HCT116 (cell line): ENCODE data around the gene MAEA. TPM values are rescaled to one million over a fixed set of nuclear protein-coding genes. Genes with fewer than 3 reads are reported as not detected.

ENCODE experiments used
- ATAC-seq: fragments of 200-7000 bp; cut with Tn5 transposase; 2 replicates; pipeline ENCODE4 v1.9.1; 2020; ENCODE audit warnings: mild to moderate bottlenecking, moderate library complexity
- BruUV-seq: library from RNA; stranded (reverse); fragments of 400-500 nt; replicated peaks from 2 replicates; lab custom pipeline; 2021; lab: Mats Ljungman, UMichigan
- CTCF ChIA-PET: fragments of 300-600 bp; sonication (Branson Sonifier 250); formaldehyde crosslinking; loops from one replicate; lab custom pipeline; 2021; ENCODE audit warnings: antibody characterized with exemption; lab: Charles Lee
- POLR2A ChIA-PET: fragments of 300-600, 350-600 bp; sonication (Branson Sonifier 250); formaldehyde crosslinking; loops from one replicate; lab custom pipeline; 2021; ENCODE audit warnings: antibody characterized with exemption; lab: Charles Lee
- RAD21 ChIA-PET, 2 experiments: fragments of 300-600 bp; sonication (Branson Sonifier 250); formaldehyde crosslinking; loops; one replicate each; lab custom pipeline; 2023; ENCODE audit warnings: low total read pairs in 2 of 2; ENCODE audit not compliant: uncharacterized antibody in 2 of 2, unreplicated experiment in 2 of 2, low non-redundant PET in 1 of 2; lab: Charles Lee
- DNase-seq: peaks from one replicate; pipeline ENCODE4 v3.0.0-alpha.2; 2010; ENCODE audit warnings: low read depth, low spot score
- H2AFZ ChIP-seq: fragments of 200-600 bp; shearing (Covaris generic), sonication (generic); 2 replicates; pipeline ENCODE4 v1.6.1; 2017; ENCODE audit warnings: low read depth, mixed run types, mixed read lengths, antibody characterized with exemption, low read length; ENCODE audit not compliant: poor library complexity, severe bottlenecking
- H3K27ac ChIP-seq: 2 replicates; pipeline ENCODE4 v1.5.1; 2012; ENCODE audit warnings: low read depth, low read length
- H3K27me3 ChIP-seq: fragments of 200-600 bp; sonication (generic); 2 replicates; pipeline ENCODE4 v1.6.1; 2016; ENCODE audit warnings: mixed run types, low read length, mixed read lengths; ENCODE audit not compliant: insufficient read depth
- H3K36me3 ChIP-seq, 2 experiments: fragments of 200-500 bp in 1 of 2; fragments of 200-600 bp in 1 of 2; sonication (Bioruptor generic) in 1 of 2; sonication (generic) in 1 of 2; 2 replicates each; pipeline versions ENCODE4 v1.5.1 to v1.6.1; 2014 to 2016; ENCODE audit warnings: low read length in 2 of 2, inconsistent platforms in 1 of 2, mixed read lengths in 1 of 2, mixed run types in 1 of 2; ENCODE audit not compliant: insufficient read depth in 2 of 2, control insufficient read depth in 1 of 2
- H3K4me1 ChIP-seq, 2 experiments: fragments of 200-600 bp in 1 of 2; sonication (generic) in 1 of 2; 2 replicates each; pipeline versions ENCODE4 v1.5.1 to v1.6.1; 2012 to 2017; ENCODE audit warnings: low read length in 2 of 2, inconsistent platforms in 1 of 2, mild to moderate bottlenecking in 1 of 2, mixed read lengths in 1 of 2, mixed run types in 1 of 2, moderate library complexity in 1 of 2; ENCODE audit not compliant: insufficient read depth in 2 of 2, control insufficient read depth in 1 of 2
- H3K4me2 ChIP-seq: fragments of 200-600 bp; sonication (generic); 2 replicates; pipeline ENCODE4 v1.6.1; 2017; ENCODE audit warnings: mixed run types, low read length, mixed read lengths
- H3K4me3 ChIP-seq, 2 experiments: fragments of 200-600 bp in 1 of 2; sonication (generic) in 1 of 2; replicated peaks in 1 of 2; 2 replicates each; pipeline ENCODE4 v1.5.1; 2011 to 2016; ENCODE audit warnings: low read length in 2 of 2, control low read depth in 1 of 2, low read depth in 1 of 2, mild to moderate bottlenecking in 1 of 2, mixed read lengths in 1 of 2, mixed run types in 1 of 2
- H3K79me2 ChIP-seq: fragments of 200-600 bp; sonication (generic); 2 replicates; pipeline ENCODE4 v1.6.1; 2017; ENCODE audit warnings: mild to moderate bottlenecking, mixed run types, low read length, moderate library complexity, mixed read lengths; ENCODE audit not compliant: insufficient read depth
- H3K9ac ChIP-seq: fragments of 200-600 bp; sonication (generic); 2 replicates; pipeline ENCODE4 v1.6.1; 2016; ENCODE audit warnings: low read length, mixed read lengths
- H3K9me2 ChIP-seq: fragments of 200-600 bp; sonication (generic), shearing (Covaris generic); 2 replicates; pipeline ENCODE4 v1.6.1; 2017; ENCODE audit warnings: mixed run types, mild to moderate bottlenecking, moderate library complexity; ENCODE audit not compliant: insufficient read depth
- H3K9me3 ChIP-seq, 2 experiments: fragments of 200-500 bp in 1 of 2; fragments of 200-600 bp in 1 of 2; sonication (Bioruptor generic) in 1 of 2; sonication (generic) in 1 of 2; 2 replicates each; pipeline ENCODE4 v1.6.1; 2014 to 2017; ENCODE audit warnings: low read length in 2 of 2, mixed read lengths in 2 of 2, inconsistent platforms in 1 of 2, low read depth in 1 of 2, mild to moderate bottlenecking in 1 of 2, mixed run types in 1 of 2, moderate library complexity in 1 of 2; ENCODE audit not compliant: control insufficient read depth in 1 of 2, insufficient read depth in 1 of 2
- H4K20me1 ChIP-seq: fragments of 200-600 bp; sonication (generic), shearing (Covaris generic); 2 replicates; pipeline ENCODE4 v1.6.1; 2017; ENCODE audit warnings: mixed run types, mild to moderate bottlenecking, moderate library complexity; ENCODE audit not compliant: insufficient read depth
- CBX3 ChIP-seq: IDR thresholded peaks from 2 replicates; pipeline ENCODE4 v1.6.1; 2012; ENCODE audit warnings: low read depth
- EZH2 ChIP-seq: fragments of 200-600 bp; sonication (generic); IDR thresholded peaks from 2 replicates; pipeline ENCODE4 v1.6.1; 2017; ENCODE audit warnings: antibody characterized with exemption, mixed run types
- EZH2phosphoT487 ChIP-seq: fragments of 200-600 bp; IDR thresholded peaks from 2 replicates; pipeline ENCODE4 v1.6.1; 2018; ENCODE audit warnings: antibody characterized with exemption, borderline replicate concordance
- FOSL1 ChIP-seq: IDR thresholded peaks from 2 replicates; pipeline ENCODE4 v1.6.1; 2012; ENCODE audit warnings: low read depth
- JUND ChIP-seq: IDR thresholded peaks from 2 replicates; pipeline ENCODE4 v1.6.1; 2012
- POLR2AphosphoS5 ChIP-seq: IDR thresholded peaks from 2 replicates; pipeline ENCODE4 v1.6.1; 2011; ENCODE audit warnings: mild to moderate bottlenecking, low read depth, low read length, moderate library complexity
- ZFX ChIP-seq: fragments of 450-650 bp; IDR thresholded peaks from 2 replicates; pipeline ENCODE4 v1.6.1; 2017
- intact Hi-C: fragments of 100-400 bp; cut with micrococcal nuclease; formaldehyde crosslinking; loops from 2 replicates; pipeline ENCODE4 v1.10.0; 2022
- total RNA-seq: library from RNA; stranded (reverse); gene quantifications from one replicate; pipeline ENCODE4 v1.2.1, GENCODE V29; 2021; ENCODE audit not compliant: unreplicated experiment
- TF ChIP-seq, protein P1 (sequence below): IDR thresholded peaks from 2 replicates; pipeline ENCODE4 v1.6.1; 2011; ENCODE audit warnings: mild to moderate bottlenecking, low read length, moderate library complexity; ENCODE audit not compliant: insufficient replicate concordance; ENCODE audit errors: extremely low read depth
- TF ChIP-seq, protein P2 (sequence below): IDR thresholded peaks from 2 replicates; pipeline ENCODE4 v1.6.1; 2012; ENCODE audit warnings: low read depth

Gene MAEA
- total RNA-seq, 1 experiment from 2014 or later: 88.3 TPM

GRCh38 chr4:1357356-1358248, 67.9 kb downstream of the MAEA start:
- TF ChIP-seq, protein P1, sequence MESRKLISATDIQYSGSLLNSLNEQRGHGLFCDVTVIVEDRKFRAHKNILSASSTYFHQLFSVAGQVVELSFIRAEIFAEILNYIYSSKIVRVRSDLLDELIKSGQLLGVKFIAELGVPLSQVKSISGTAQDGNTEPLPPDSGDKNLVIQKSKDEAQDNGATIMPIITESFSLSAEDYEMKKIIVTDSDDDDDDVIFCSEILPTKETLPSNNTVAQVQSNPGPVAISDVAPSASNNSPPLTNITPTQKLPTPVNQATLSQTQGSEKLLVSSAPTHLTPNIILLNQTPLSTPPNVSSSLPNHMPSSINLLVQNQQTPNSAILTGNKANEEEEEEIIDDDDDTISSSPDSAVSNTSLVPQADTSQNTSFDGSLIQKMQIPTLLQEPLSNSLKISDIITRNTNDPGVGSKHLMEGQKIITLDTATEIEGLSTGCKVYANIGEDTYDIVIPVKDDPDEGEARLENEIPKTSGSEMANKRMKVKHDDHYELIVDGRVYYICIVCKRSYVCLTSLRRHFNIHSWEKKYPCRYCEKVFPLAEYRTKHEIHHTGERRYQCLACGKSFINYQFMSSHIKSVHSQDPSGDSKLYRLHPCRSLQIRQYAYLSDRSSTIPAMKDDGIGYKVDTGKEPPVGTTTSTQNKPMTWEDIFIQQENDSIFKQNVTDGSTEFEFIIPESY: no peak
- TF ChIP-seq ZFX: no peak
- TF ChIP-seq EZH2phosphoT487: no peak
- no peak for TF ChIP-seq FOSL1
- TF ChIP-seq, protein P2, sequence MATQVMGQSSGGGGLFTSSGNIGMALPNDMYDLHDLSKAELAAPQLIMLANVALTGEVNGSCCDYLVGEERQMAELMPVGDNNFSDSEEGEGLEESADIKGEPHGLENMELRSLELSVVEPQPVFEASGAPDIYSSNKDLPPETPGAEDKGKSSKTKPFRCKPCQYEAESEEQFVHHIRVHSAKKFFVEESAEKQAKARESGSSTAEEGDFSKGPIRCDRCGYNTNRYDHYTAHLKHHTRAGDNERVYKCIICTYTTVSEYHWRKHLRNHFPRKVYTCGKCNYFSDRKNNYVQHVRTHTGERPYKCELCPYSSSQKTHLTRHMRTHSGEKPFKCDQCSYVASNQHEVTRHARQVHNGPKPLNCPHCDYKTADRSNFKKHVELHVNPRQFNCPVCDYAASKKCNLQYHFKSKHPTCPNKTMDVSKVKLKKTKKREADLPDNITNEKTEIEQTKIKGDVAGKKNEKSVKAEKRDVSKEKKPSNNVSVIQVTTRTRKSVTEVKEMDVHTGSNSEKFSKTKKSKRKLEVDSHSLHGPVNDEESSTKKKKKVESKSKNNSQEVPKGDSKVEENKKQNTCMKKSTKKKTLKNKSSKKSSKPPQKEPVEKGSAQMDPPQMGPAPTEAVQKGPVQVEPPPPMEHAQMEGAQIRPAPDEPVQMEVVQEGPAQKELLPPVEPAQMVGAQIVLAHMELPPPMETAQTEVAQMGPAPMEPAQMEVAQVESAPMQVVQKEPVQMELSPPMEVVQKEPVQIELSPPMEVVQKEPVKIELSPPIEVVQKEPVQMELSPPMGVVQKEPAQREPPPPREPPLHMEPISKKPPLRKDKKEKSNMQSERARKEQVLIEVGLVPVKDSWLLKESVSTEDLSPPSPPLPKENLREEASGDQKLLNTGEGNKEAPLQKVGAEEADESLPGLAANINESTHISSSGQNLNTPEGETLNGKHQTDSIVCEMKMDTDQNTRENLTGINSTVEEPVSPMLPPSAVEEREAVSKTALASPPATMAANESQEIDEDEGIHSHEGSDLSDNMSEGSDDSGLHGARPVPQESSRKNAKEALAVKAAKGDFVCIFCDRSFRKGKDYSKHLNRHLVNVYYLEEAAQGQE: no peak
- TF ChIP-seq CBX3: no peak
- TF ChIP-seq POLR2AphosphoS5: no peak
- TF ChIP-seq JUND: no peak
- no peak for TF ChIP-seq EZH2
- H3K9me3 ChIP-seq: no peaks in the 10 kb centered on the region
- no TSS peak for BruUV-seq
- RAD21 ChIA-PET: no interaction called here
- H3K4me2 ChIP-seq: no peak overlapping the region
- H4K20me1 ChIP-seq: no peaks in the 10 kb centered on the region
- H3K4me1 ChIP-seq: peaks cover 0 to 5% of the 10 kb centered on the region in 2 experiments; a peak in 1 of 4 replicates
- no peak overlapping the region for H3K27ac ChIP-seq
- no peak overlapping the region for H3K4me3 ChIP-seq
- H3K27me3 ChIP-seq: no peaks in the 10 kb centered on the region
- CTCF ChIA-PET: interaction anchor here (1.2 kb wide), 1 partner anchor 11 kb away, joined by 3 read pairs; the partner anchor contains the start of gene UVSSA
- H3K9ac ChIP-seq: no peak overlapping the region
- H3K79me2 ChIP-seq: no peaks in the 10 kb centered on the region
- H3K9me2 ChIP-seq: no peaks in the 10 kb centered on the region
- no peaks in the 10 kb centered on the region; a peak in 2 of 4 replicates for H3K36me3 ChIP-seq
- no peak for DNase-seq
- POLR2A ChIA-PET: no interaction called here
- no peak overlapping the region for H2AFZ ChIP-seq
- ATAC-seq: no peak
- intact Hi-C loops: loop anchor here (2.0 to 10.0 kb wide), 2 partner anchors 157 to 271 kb away; no protein-coding TSS in a partner anchor
